Stimulated activated CD4-positive, alpha-beta T cell treated with anti-CD3 and anti-CD28 coated beads, Interleukin-4, amount 100 ng/mL, for 48 hours (primary cell): ENCODE results near the gene ACBD3.

Experiments
- DNase-seq, 2 donors: peaks; one replicate each; pipeline ENCODE4 v3.0.0-alpha.2; 2020; ENCODE audit warnings: low read depth in 2 of 2

ACBD3 gene

DNA sequence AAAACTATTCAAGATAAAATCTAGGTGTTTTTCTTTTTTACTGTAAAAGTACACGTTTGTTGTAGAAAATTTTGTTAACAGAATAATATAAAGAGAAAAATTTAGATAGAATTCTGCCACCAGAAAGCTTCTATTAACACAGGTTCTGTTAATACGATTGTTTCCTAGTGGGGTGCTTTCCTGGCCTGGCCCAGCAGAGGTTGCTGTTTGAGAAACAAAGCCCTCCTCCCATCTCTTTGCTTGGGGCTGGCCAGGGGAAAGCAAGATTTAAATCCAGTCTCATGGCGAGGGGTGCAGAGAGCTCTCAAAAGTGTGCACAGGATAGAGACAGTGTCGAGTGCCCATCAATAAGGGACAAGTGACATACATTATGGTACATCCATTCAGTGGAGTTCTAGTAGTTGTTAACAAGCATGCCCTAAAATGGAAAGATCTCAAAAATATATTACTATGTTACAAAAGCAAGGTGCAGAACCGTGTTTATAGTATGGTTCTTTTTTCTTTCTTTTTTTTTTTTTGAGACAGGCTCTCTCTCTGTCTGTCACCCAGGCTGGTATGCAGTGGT, 14.6 kb upstream of the ACBD3 start:
- no peak for DNase-seq

DNA sequence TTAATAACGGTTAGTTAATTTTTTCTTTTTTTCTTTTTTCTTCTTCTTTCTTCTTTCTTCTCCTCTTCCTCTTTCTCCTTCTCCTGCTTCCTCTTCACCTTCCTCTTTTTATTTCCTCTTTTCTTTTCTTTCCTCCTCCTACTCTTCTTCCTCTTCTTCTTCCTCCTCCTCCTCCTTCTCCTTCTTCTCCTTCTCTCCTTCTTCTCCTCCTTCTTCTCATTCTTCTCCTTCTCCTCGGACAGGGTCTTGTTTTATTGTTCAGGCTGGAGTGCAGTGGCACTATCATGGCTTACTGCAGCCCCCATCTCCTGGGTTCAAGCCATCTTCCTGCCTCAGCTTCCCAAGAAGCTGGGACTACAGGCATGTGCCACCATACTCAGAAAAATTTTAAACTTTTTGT, 13.4 kb upstream of the ACBD3 start:
- no peak for DNase-seq

- no peak for DNase-seq
Observed at GRCh38 chr1:226195144-226195543, 8.6 kb upstream of the ACBD3 start.

DNA sequence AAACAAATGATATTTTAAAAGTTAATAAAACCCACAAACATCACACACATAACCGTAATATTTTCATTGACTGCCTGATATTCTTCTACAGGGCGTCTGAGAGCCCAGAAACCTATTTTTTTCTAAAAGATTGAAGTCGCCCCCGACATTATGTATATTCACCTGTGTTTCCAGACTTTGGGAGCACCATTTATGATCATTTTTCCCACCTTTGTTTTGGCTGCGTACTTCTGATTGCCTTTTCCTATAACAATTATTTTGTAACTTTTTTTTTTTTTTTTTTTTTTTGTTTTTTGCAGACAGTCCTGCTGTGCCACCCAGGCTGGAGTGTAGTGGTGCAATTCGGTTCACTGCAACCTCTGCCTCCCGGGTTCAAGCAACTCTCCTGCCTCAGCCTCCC, 839 bp upstream of the ACBD3 start:
- DNase-seq = no peak

GRCh38 chr1:226187019-226187322, 430 bp upstream of the ACBD3 start:
- no peak for DNase-seq

DNA sequence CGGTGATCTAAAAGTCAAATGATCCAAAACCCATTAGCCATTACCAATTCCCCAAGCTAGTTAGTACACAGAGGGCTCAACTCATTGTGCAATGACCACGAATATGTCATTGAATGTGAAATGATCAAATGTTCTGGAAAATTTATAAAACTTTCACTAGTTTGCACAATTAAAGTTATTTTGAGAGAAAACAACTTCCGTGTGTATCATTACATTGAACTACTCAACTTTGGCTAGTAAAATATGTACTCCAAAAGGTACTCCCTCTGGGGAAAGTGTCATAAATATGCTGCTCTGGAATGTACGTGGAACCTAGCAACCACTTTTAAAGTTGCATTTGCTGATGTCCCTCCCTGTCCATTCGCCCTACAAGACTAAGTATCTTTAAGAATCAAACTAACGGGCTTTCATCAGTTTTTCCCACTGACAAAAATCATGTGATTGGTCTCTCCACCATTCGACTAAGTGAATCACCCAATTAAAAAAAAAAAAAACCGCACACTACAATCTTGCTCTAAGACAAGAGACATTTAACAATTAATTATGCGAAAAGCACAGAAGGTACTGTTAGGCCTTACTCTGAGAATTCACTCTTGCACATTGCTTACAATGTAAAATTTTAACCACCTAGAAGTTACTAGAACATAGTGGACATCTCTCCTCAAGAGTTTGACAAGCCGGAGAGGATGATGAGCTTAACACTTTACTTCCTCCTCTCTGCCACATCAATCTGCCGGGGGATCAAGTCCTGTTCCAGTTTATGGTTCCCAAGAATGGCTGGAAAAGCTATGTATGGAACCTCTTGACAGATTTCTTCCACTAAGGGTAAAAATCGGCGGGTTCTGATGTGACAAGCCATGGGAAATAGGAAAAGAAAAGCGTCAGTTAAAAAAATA, 1.2 kb downstream of the ACBD3 start:
- no peak for DNase-seq

- DNase-seq = no peak
Observed at GRCh38 chr1:226181996-226182714, 4.4 kb downstream of the ACBD3 start.

- DNase-seq = no peak
Observed at GRCh38 chr1:226176870-226177269, 9.7 kb downstream of the ACBD3 start.

- DNase-seq = no peak
Observed at GRCh38 chr1:226172589-226172988, 14.0 kb downstream of the ACBD3 start.

- no peak for DNase-seq
Observed at GRCh38 chr1:226166341-226166740, 20.2 kb downstream of the ACBD3 start.

DNA sequence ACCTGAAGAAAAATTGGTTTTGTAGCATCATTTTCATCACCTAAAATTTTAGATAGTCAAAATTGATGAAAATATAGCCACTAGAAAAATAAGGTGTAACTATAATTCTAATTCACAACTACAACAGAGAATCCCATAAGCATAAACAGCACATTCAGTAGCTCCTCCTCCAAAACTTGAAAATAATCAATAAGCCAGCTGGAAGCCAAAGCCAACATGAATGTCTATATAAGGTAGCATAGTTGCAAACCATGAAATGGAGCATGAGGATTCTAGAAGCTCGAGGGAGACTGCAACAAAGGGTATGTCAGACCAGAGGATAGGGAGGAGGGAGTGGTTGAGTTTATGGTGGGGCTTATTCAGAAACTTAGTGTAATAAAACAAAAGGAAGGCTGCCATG, 22.4 kb downstream of the ACBD3 start:
- DNase-seq = no peak

DNA sequence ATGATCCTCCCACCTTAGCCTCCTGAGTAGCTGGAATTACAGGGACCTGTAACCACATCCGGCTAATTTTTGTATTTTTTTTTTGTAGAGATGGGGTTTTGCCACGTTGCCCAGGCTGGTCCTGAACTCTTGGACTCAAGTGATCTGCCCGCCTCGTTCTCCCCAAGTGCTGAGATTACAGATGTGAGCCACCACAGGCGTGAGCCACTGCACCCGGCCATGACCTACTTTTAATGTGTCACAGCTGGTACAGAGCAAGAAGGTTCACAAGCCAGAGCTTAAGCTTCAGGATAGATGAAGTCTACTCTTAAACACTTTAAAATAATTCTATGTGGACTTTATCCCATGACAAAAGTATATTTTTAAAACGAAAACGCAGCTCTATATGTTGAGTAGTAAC, 23.6 kb downstream of the ACBD3 start:
- no peak for DNase-seq

DNA sequence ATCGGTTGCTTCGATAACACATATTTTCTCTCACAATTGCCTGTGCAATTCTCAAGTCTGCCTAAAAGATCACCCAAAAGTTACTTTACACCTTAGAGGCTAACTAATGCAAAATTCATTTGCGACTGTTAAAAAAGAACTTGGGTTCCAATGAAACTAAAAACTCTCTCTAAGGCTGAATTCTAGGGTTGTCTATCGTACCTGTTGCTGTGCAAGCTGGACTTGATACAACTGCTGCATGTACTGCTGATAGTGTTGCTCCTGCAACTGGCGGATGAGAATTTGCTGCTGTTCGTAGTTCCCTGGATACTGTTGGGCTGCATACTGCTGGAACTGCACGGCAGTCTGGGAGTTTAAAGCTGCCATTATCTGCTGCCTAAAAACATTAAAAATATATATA, 27.6 kb downstream of the ACBD3 start:
- DNase-seq = no peak

GRCh38 chr1:226158457-226158856, 28.1 kb downstream of the ACBD3 start:
- no peak for DNase-seq

DNA sequence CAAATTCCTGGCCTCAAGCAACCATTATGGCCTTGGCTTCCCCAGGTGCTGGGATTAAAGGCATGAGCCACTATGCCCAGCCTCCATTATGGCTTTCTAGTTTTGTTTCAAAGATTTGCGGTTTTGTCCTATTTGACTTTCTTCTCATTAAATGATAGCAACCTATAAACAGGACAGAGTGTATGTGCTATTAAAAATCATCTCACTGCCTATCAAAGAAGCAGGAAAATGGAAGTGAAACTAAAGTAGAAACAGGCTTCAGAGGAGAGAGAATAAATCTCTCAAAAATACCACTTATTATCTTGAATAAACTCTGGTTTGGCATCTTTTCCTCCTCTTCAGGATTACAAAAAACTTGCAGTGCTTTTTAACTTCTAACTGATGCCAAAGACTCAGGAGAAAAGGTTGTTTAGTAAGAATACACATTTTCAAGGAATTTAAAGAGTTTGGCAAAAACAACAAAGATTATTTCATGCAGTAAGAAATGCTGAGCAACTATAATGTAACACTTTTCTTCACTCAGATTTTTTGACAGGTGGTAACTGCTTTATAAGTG, 28.7 kb downstream of the ACBD3 start:
- no peak for DNase-seq

DNA sequence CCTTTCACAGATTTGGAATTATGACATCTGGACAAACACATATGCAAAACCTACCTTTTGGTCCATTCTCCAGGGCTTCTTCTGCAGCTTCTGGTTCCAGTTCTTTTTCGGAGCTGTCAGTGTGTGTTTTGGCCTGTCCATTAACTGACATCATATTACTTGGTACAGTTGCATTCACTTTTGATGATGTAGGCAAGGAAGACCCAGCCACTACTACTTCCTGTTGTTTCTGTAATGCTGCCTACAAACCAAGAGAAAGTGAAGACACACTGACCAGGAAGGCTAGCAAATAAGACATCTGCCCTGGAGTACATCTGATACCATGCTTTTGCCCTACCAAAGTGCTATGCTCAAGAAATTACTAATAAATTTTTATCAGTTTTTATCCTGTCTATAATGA, 31.9 kb downstream of the ACBD3 start:
- no peak for DNase-seq

DNA sequence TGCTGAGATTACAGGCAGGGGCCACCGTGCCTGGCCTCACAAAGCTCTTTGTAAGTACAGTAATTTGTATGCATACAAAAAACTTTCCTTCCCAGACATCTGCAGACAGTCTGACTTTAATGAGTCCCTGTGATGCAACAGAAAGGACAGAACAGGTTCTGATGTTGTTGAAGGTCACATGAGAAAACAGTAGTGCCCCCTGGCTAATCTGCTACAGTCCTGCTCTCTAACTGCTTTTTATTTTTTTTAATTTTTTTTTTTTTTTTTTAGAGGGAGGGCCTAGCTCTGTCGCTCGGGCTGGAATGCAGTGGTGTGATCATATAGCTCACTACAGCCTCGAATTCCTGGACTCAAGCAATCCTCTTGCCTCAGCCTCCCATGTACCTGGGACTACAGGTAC, 36.7 kb downstream of the ACBD3 start:
- no peak for DNase-seq

DNA sequence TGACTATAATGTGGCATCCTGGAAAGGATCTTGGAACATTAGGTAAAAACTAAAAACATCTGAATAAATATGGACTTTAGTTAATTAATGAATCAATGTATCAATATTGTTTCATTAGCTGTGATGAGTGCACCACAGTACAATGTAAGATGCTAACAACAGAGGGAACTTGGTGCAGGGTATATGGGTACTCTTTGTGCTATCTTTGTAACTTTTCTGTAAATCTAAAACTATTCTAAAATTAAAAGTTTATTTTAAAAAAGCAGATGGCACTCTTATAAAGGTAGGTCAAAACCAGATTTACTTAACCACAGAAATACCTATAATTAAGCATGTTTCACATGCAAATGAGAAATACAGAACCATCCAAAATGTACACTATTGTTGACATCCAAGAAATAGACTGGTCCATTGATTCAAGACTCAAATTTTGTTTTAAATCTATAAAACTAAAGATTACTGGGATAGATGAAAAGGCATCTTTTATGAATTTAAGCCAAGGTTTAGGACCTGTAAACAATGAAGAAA, 38.4 kb downstream of the ACBD3 start:
- no peak for DNase-seq

- DNase-seq = no peak
Observed at GRCh38 chr1:226144045-226144444, 42.5 kb downstream of the ACBD3 start.

DNA sequence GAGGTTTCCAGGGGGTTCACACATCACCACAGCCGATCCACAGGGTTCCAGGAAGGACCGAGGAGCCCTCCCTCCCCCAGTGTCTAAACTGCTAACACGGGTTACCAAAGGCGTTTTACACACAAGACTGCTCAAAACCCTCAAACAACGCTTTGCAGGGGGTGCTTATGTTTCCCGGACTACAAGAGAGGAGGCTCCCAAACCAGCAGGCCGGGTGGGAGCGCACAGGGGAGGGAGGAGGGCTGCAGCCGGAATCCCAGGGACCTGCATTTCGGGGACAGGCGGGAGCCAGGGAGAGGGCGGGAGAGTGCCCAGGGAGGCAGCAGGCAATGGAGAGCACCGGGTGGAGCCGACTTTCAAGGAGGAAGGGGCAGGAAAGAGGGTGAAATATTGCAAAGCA, 50.8 kb downstream of the ACBD3 start:
- no peak for DNase-seq

GRCh38 chr1:226135059-226135651, 51.4 kb downstream of the ACBD3 start:
- DNase-seq = no peak
